TTC549 (cell line): Measurements from ENCODE around the gene CD63.

Experiments
- FAIRE-seq: peaks from 2 replicates; lab custom pipeline; 2012; peaks lifted over from hg19 to GRCh38; lab: Jason Lieb, UNC

CD63 gene

GRCh38 chr12:55686366-55687010, 42.3 kb downstream of the CD63 start:
- no peak for FAIRE-seq

GRCh38 chr12:55685671-55686070, 43.1 kb downstream of the CD63 start:
- no peak for FAIRE-seq

GRCh38 chr12:55684761-55685370, 43.9 kb downstream of the CD63 start:
- FAIRE-seq: no peak

GRCh38 chr12:55683676-55684075, 45.1 kb downstream of the CD63 start:
- FAIRE-seq: no peak

- FAIRE-seq: no peak
Observed at GRCh38 chr12:55682087-55682796, 46.6 kb downstream of the CD63 start.

- FAIRE-seq: no peak
Observed at GRCh38 chr12:55681142-55682077, 47.4 kb downstream of the CD63 start.

- no peak for FAIRE-seq
Observed at GRCh38 chr12:55679691-55680090, 49.1 kb downstream of the CD63 start.

- no peak for FAIRE-seq
Observed at GRCh38 chr12:55676707-55677106, 52.1 kb downstream of the CD63 start.

GRCh38 chr12:55675666-55676065, 53.1 kb downstream of the CD63 start:
- FAIRE-seq: no peak
